NCI-H187 treated with DMSO at 0.1 percent for 48 hours (cell line): ENCODE results near the gene CGN.
"Not testable (repeated sequence)": the region's sequence is repeated elsewhere in the genome, so short reads cannot be mapped to it uniquely, and the experiment has no call there.

ENCODE experiments used
- DNase-seq: peaks from one replicate; lab custom pipeline; 2025; lab: John Stamatoyannopoulos, UW

Gene CGN

DNA sequence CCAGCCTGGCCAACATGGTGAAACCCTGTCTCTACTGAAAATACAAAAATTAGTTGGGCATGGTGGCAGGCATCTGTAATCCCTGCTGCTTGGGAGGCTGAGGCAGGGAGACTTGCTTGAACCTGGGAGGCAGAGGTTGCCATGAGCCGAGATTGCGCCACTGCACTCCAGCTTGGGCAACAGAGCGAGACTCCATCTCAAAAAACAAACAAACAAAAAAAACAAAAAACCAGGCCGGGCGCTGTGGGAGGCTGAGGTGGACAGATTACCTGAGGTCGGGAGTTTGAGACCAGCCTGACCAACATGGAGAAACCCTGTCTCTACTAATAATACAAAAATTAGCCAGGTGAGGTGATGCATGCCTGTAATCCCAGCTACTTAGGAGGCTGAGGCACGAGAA lies 11.2 kb downstream of the CGN start:
- DNase-seq = not testable (repeated sequence)

DNA sequence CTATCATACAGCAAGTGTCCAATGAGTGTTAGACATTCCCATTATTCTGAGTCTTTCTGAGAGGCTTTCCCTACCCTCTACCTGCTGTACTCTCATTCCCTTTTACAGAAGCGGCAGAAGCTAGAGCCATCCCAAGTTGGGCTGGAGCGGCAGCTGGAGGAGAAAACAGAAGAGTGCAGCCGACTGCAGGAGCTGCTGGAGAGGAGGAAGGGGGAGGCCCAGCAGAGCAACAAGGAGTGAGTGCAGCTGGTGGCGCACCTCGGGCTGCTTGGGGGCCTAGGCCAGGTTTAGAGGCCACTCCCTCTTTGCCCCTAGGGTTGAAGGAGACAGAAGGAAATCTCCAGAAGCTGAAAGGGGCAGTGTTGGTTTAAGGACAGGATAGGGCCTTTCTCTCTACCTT lies 12.1 kb downstream of the CGN start:
- no peak for DNase-seq

DNA sequence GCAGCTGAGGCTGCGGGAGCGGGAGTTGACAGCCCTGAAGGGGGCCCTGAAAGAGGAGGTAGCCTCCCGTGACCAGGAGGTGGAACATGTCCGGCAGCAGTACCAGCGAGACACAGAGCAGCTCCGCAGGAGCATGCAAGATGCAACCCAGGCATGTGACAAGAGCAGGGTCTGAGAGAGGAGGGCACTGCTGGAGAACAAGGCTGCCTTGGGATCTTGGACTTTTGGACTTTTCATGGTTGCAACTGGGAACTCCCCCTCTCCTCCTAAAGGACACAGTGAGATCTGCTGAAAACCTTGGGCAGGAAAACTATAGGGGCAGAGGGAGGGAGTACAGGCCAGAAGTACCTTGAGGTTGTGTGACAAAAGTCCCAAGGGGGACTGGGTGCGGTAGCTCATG lies 13.5 kb downstream of the CGN start:
- DNase-seq = no peak

DNA sequence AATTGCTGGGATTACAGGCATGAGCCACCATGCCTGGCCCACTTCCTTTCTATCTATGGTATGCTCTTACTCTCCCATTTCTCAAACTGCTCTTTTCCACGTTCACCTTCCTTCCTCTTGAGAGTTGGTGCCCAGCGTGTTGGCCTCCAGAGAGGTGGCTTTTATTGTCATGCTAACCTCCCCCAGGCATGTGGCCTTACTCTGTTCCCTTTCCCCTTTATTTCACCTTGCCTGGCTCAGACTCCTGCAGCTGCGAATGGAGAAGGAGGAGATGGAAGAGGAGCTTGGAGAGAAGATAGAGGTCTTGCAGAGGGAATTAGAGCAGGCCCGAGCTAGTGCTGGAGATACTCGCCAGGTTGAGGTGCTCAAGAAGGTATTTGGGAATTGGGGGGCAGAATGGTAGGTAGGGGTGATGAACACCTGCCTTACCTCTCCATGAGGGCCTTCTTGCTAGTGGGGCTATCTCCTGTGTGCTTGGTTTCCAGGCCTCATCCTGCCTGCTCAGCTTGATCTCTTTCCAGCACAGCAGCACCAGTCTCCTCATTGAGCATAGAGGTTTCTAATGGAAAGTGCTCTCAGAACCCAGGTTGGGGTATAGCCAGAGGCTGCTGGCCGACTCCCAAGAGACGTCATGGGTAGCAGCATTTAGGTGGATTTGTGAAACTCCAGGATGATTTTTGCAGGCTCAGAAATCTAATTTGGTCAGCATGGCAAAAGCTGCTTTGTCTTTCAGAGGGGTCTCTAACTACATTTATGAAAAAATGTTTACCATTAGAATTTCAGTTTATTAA lies 15.7 kb downstream of the CGN start:
- no peak for DNase-seq

DNA sequence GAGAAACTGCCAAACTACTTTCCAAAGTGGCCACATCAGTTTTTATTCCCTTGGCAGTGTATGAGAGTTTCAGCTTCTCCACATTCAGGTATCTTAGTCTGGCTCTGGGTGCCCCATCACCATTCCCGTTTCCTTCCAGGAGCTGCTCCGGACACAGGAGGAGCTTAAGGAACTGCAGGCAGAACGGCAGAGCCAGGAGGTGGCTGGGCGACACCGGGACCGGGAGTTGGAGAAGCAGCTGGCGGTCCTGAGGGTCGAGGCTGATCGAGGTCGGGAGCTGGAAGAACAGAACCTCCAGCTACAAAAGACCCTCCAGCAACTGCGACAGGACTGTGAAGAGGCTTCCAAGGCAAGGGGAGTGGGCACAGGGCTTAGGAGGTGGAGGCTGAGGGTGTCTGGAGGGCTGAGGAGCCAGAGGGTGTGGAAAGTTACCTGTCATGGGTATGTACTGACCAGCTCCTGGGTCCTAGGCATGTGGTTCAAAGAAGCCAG lies 18.1 kb downstream of the CGN start:
- DNase-seq = no peak

DNA sequence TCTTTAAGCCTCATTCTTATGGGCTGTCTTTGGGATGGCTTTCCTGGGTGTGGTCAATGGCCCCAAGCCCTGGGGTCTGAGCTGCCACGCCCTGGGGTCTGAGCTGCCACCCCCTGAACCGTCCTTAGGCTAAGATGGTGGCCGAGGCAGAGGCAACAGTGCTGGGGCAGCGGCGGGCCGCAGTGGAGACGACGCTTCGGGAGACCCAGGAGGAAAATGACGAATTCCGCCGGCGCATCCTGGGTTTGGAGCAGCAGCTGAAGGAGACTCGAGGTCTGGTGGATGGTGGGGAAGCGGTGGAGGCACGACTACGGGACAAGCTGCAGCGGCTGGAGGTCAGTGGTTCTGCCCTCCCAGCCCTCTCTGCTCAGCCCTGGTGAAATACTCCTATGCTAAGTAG lies 18.6 kb downstream of the CGN start:
- DNase-seq = no peak

DNA sequence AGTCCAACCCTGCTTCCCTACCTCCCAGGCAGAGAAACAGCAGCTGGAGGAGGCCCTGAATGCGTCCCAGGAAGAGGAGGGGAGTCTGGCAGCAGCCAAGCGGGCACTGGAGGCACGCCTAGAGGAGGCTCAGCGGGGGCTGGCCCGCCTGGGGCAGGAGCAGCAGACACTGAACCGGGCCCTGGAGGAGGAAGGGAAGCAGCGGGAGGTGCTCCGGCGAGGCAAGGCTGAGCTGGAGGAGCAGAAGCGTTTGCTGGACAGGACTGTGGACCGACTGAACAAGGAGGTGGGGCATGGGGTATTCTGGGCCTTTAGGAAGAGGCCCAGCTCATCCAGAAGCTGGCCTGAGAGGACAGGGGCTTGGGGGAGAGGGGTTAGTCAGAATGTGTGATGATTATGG lies 19.3 kb downstream of the CGN start:
- DNase-seq = no peak

DNA sequence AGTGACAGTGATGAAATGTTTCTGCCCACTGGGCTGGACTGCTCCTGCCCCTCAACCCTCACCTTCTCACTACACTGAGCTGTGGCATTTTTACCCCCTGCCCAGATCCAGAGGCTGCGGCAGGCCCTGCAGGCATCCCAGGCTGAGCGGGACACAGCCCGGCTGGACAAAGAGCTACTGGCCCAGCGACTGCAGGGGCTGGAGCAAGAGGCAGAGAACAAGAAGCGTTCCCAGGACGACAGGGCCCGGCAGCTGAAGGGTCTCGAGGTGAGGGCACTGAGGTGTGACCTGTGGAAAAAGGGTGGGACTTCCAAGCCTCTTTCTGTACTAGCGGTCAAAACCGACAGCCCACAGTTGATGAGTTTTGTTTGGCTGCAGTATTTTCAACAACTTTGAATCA lies 22.7 kb downstream of the CGN start:
- DNase-seq = no peak

DNA sequence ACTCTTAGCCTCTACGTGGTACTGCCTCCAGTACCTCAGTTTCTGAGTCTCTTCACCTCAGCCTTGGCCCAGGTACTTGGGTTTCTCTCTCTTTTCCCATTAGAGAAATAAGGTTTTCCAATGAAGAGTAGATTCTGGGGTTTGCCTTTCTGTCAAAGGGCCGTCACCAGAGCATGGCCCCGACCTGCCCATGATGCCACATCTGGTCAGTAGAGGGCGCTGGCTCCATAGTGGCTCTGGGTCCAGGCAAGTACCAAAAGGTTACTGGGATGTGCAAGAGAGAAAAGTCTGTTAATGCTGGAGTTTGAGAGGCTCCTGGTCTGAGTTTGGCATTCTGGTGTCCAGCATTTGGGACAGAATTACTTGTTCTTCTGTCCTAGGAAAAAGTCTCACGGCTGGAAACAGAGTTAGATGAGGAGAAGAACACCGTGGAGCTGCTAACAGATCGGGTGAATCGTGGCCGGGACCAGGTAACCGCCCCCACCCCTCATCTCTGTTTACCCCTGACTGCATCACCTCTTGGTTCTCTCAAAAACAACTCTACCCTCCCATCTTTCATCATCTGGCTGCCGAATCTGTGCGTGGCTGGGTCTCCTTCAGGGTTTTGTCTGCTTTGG lies 23.6 kb downstream of the CGN start:
- DNase-seq = peak; percentile 49

DNA sequence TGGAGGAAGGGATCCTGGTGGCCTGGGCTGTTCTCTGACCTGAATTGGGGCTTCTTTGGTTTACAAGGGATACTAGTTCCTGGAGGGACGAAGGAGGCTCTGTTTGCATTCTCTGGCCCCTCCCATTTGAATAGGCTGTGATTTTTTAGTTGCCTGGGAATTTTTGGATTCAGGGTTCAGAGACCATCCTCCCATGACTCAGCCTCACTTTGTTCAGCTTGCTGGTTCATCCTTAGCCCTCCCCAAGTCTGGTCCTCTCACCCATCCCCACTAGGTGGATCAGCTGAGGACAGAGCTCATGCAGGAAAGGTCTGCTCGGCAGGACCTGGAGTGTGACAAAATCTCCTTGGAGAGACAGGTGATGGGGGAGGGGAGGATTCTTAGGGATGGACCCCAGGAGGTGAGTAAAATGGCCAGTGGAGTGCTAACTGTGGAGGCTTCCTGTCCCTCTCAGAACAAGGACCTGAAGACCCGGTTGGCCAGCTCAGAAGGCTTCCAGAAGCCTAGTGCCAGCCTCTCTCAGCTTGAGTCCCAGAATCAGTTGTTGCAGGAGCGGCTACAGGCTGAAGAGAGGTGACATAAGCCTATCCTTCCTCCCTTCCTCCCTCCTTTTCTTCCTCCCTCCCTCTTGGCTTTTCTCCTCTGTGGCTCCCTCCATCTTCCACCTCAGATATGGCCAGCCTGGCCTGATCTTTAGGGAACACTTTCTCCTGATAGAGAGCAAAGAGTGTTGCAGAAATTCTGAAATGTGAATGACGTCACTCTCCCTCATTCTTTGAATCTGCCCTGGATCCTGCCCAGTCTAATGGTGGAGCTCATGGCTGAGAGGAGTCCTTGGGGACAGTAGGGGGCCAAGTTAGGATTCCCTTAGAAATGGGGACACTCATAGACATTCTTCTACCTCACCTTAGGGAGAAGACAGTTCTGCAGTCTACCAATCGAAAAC lies 24.4 kb downstream of the CGN start:
- no peak for DNase-seq

DNA sequence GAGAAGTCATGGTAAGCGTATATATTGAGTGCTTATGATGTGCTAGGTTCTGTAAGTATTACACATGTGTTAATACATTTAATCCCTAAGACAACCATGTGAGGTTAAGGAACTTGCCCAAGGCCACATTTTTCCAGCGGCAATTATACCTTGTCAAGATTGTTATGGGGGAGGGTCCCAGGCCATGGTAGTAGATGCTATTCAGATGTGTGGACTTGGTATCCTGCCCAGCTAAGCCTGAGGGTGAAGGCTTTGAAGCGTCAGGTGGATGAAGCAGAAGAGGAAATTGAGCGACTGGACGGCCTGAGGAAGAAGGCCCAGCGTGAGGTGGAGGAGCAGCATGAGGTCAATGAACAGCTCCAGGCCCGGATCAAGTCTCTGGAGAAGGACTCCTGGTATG lies 25.3 kb downstream of the CGN start:
- no peak for DNase-seq

DNA sequence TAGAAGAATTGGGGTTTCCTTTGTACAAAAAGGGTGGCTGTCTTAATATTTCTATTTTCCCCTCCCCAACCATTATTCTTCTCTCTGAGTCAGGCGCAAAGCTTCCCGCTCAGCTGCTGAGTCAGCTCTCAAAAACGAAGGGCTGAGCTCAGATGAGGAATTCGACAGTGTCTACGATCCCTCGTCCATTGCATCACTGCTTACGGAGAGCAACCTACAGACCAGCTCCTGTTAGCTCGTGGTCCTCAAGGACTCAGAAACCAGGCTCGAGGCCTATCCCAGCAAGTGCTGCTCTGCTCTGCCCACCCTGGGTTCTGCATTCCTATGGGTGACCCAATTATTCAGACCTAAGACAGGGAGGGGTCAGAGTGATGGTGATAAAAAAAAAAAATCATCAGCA lies 25.9 kb downstream of the CGN start:
- DNase-seq = no peak

DNA sequence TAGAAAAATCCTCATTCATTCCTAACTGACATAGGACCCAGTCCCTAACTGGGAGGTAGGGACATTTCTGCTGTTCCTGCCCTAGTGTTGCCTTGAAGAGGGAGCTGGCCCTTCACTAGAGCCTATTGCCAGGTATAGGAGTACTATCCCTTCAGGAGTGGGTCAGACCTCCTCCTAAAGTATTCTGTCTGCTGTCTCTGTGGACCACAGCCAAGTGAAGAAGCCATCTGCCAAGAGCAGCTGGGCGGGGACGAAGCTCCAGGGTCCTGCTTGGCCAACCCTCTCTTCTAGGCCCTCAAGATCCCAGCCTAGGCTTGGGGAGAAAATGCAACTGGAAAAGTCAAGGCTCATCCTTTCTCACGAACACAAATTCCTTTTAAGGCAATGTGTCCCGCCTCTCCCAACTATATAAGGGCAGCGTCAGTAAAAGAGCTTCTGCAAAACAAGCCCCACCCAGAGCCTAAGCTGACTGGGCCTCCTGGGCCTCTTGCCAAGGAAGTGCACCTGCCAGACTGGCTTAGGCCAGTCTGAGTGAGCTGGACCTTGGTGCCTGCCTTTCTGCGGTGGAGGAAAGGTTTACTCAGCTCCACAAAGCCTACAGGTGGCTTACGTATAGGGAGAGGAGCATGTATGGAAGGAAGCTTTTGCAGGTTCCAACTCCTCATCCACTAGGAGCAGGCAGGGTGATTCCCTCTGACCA lies 28.3 kb downstream of the CGN start:
- DNase-seq = peak; percentile 99

DNA sequence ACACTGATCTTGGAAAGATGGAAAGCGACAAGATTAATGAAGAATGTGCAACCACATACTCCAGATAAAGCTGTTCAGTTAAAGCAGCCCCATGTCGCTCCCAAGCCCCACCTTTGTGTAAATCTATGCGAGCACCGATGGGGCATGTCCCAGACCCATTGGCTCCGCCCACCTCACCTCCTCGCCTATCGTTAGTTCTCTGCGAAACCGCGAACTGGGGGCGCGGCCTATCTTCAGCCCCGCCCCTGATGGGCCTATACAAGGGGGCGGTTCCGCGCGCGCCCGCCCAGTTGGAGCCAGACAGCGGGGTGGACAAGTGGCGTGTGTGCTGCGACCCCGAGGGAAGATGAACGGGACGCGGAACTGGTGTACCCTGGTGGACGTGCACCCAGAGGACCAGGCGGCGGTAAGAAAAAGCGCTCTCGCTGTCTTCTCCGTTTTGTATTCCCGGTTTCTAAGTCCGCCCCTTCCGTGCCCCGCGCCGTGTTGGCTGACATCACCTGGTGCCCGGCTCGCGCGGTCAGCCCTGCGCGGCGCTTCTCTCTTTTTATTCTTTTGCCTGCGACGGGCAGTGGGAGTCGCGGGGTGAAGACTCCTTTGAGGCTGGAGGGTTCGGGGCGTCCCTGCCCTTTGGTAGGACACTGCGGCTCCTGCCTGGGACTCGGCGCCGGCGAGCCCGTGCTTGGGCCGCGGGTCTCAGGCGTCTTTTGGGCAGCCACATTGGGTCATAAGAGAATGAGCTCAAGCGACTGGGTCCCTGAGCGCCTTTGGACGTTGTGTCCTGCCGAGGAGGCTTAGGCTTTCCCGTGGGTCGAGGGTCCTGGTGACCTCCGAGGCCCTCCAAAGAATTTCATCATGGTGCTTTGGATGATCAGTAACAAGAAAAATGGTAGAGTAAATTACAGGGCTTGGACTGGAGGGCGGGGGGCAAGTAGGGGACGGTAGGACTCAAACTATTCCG lies 29.1 kb downstream of the CGN start, which contains the start of gene TUFT1:
TSS of gene TUFT1 (plus strand) at position 289 of the 961 bp plus-strand sequence. CDS start at position 347, 58 bp downstream.
- peak; percentile 97 for DNase-seq

DNA sequence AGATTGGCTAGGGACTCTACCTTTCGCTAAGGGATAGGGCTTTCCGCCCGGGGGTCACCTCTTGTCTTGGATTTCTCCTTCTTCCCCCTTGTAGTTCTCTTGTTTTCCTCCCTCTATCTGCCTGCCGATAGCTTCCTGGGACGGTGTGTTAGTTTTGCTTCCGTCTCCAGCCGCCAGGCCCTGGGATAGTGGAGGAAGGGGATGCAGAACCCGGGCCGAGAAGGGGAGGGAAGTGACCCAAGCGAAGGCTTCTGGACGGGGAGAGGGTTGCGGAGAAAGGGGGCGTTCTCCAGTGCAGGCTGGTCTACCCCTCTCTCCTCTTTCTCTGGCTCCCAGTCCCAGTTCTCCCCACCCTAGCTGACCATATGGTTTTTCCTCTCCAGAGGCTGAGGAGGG lies 29.8 kb downstream of the CGN start:
- no peak for DNase-seq

DNA sequence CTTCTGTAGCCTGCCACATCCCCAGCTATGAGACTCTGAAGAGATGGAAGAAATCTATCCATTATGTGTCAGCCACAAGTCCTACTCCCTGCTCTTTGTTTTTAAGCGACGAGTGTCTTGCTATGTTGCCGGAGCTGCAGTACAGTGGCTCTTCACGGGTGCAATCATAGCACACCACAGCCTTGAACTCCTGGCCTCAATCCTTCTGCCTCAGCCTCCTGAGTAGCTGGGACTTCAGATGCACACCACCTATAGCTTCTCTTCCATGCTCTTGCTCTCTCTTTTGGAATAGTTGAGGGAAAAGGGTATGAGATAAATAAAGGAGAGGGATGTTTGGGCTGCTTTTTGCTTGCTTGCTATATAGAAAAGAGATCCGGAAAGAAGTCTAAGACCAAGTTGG lies 30.6 kb downstream of the CGN start:
- DNase-seq = no peak

DNA sequence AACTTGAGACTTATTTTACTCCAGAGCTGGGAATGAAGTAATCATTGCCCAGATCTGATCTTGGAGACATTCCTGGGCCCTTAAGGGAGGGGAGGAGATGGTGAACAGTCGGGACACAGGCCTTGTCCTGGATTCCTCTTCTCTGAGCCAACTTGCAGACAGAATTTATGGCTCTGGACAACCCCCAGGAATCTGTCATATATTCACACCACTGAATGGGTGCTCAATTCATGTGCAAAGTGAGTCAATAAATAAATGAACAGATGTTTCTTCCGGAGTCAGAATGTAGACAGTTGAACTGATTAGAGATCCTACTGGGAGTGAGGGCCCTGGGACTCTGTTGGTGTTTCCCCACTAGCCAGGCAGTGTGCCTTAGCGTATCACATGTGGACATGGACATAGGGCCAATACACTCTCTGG lies 31.5 kb downstream of the CGN start:
- DNase-seq = no peak

DNA sequence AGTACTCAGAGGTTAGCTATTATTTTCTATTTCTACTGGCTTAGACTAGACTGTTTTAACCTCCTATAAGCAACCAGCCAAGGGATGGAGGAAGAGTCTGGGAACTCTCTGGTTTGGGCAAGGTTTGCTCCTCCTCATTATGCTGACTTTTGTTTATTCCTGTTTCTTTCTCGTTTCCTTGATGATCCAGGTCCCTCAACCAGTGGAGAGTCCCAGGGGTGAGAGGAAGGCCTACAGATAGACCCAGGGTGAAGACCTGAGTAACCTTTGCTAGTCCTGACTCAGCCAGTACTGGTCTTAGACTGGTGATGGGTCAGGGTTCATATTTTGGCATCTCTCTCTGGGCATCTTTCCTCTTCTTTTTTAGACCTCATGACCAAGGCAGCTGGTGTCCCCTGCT lies 34.4 kb downstream of the CGN start:
- DNase-seq = no peak

DNA sequence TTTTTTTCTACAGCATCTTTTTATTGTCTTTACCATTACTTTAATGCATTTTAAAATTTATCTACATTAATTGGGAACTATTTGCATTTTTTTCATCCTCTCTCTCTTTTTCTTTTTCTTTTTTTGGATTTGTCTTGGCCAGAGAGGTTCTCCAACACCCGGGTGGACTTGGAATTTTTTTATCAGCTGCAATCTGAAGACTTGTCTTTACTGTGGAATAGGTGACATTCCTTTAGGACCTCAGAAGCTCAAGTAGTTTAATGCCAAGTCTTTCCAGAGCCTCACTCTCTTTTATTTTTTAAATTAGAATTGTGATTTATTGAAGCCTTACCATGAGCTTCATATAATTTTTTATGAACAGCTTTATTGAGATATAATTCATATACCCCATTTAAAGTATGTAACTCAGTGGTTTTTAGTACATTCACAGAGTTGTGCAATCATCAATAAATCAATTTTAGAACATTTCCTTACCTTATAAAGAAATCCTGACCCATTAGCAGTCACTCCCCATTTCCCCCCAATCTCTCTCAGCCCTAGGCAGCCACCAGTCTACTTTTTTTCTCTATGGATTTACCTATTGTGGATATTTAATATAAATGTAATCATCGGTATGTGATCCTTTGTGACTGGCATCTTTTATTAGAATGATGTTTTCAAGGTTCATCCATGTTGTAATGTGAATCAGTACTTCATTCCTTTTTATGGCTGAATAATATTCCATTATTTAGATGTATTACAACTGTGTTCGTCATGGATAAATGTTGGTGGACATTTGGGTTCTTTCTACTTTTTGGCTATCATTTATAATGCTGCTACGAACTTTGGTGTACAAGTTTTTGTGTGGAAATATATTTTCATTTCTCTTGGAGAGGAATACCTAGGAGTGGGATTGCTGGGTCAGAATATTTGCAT lies 35.1 kb downstream of the CGN start:
- no peak for DNase-seq
